Tibial nerve (tissue), 4 donors: ENCODE measurements around the gene APRT.

Source experiments
- CTCF ChIP-seq, 5 experiments: fragments of 200-600 bp in 3 of 5; fragments of 450-650 bp in 2 of 5; sonication (generic) in 3 of 5; IDR thresholded peaks; one replicate each; pipeline ENCODE4 v1.5.1; 2016 to 2019; ENCODE audit warnings: antibody characterized with exemption in 5 of 5, mild to moderate bottlenecking in 3 of 5, moderate library complexity in 2 of 5
- EP300 ChIP-seq, 2 donors: sonication (generic); formaldehyde crosslinking; IDR thresholded peaks; one replicate each; pipeline ENCODE4 v1.6.1; 2017; ENCODE audit warnings: antibody characterized with exemption in 2 of 2, mild to moderate bottlenecking in 1 of 2

GRCh38 chr16:88804552-88805339 is 7.0 kb downstream of the APRT start:
- TF ChIP-seq EP300 (IDR thresholded peaks at IDR 0.05) = no peak
- no peak for TF ChIP-seq CTCF (IDR thresholded peaks at IDR 0.05)
